ENCODE measurements around the gene A2ML1. TPM values are rescaled to one million over a fixed set of nuclear protein-coding genes. Genes with fewer than 3 reads are reported as not detected.

Gene A2ML1
- total and polyA plus RNA-seq, 12 donors: 0.08 to 1.4 (median 0.14) TPM; not detected in 8

GRCh38 chr12:8827551-8828256, 5.3 kb downstream of the A2ML1 start:
- Histone ChIP-seq H3K4me3 (no peak overlapping the region), H3K27ac (no peak overlapping the region), H3K9me3 (replicated peaks in 1 of 3) (no peaks in the 10 kb centered on the region), H3K36me3 (replicated peaks in 1 of 2) (no peaks in the 10 kb centered on the region), H3K27me3 (no peaks in the 10 kb centered on the region), H3K4me1 (replicated peaks in 1 of 2) (no peaks in the 10 kb centered on the region)
- WGBS, 4 donors: 74 to 94% (median 86%) methylated on average over 2 to 4 of the region's 4 CpGs
- intact Hi-C loops (cut with DNase I): loop anchor here in 1 of 2 donors (5.0 kb wide), 1 partner anchor 145 kb away; no protein-coding TSS in a partner anchor
- TF ChIP-seq CTCF (IDR thresholded peaks at IDR 0.05): no peak
- DNase-seq: no peak

- Histone ChIP-seq H3K27ac (no peak overlapping the region), H3K9me3 (replicated peaks in 1 of 3) (no peaks in the 10 kb centered on the region), H3K4me1 (replicated peaks in 1 of 2) (no peaks in the 10 kb centered on the region), H3K4me3 (no peak overlapping the region), H3K36me3 (replicated peaks in 1 of 2) (no peaks in the 10 kb centered on the region), H3K27me3 (no peaks in the 10 kb centered on the region)
- intact Hi-C loops (cut with DNase I): loop anchor here in 1 of 2 donors (5.0 kb wide), 1 partner anchor 146 kb away; no protein-coding TSS in a partner anchor
- TF ChIP-seq CTCF (IDR thresholded peaks at IDR 0.05) (no peak), POLR2A (IDR thresholded peaks at IDR 0.05) (no peak)
- WGBS, 4 donors: 70 to 83% (median 76%) methylated on average over 2 to 9 of the region's 9 CpGs
- DNase-seq: no peak
Measured at GRCh38 chr12:8828257-8829124, 6.1 kb downstream of the A2ML1 start.

GRCh38 chr12:8829125-8829518, 6.7 kb downstream of the A2ML1 start:
- Histone ChIP-seq H3K27ac (no peak overlapping the region), H3K4me1 (replicated peaks in 1 of 2) (no peaks in the 10 kb centered on the region), H3K4me3 (no peak overlapping the region), H3K27me3 (no peaks in the 10 kb centered on the region), H3K9me3 (replicated peaks in 1 of 3) (no peaks in the 10 kb centered on the region), H3K36me3 (replicated peaks in 1 of 2) (no peaks in the 10 kb centered on the region)
- 72 to 78% (median 76%) methylated on average over 5 of the region's 5 CpGs for WGBS, 4 donors
- no peak for DNase-seq
- intact Hi-C loops (cut with DNase I): loop anchor here in 1 of 2 donors (5.0 kb wide), 1 partner anchor 147 kb away; no protein-coding TSS in a partner anchor
- TF ChIP-seq CTCF (IDR thresholded peaks at IDR 0.05): no peak
- TF ChIP-seq POLR2A (IDR thresholded peaks at IDR 0.05): no peak

- Histone ChIP-seq H3K4me1 (replicated peaks in 1 of 2) (no peaks in the 10 kb centered on the region), H3K9me3 (replicated peaks in 1 of 3) (no peaks in the 10 kb centered on the region), H3K4me3 (no peak overlapping the region), H3K27ac (no peak overlapping the region), H3K36me3 (replicated peaks in 1 of 2) (no peaks in the 10 kb centered on the region), H3K27me3 (no peaks in the 10 kb centered on the region)
- no peak for TF ChIP-seq POLR2A (IDR thresholded peaks at IDR 0.05)
- TF ChIP-seq CTCF (IDR thresholded peaks at IDR 0.05): no peak
- no peak for DNase-seq
- 91 to 93% (median 92%) methylated on average over 7 of the region's 7 CpGs for WGBS, 4 donors
- intact Hi-C loops (cut with DNase I): loop anchor here in 1 of 2 donors (5.0 kb wide), 1 partner anchor 147 kb away; no protein-coding TSS in a partner anchor
Measured at GRCh38 chr12:8829621-8830020, 7.2 kb downstream of the A2ML1 start.

Measured in adrenal gland (tissue), 12 donors.